Prostate gland (tissue), 2 donors: ENCODE measurements around the gene SLC25A46.

Experiments
- POLR2A ChIP-seq: fragments of 450-650 bp; IDR thresholded peaks from one replicate; pipeline ENCODE4 v1.6.1; 2016; ENCODE audit warnings: antibody characterized with exemption, mild to moderate bottlenecking
- POLR2AphosphoS5 ChIP-seq: sonication (generic); formaldehyde crosslinking; IDR thresholded peaks from one replicate; pipeline ENCODE4 v1.6.1; 2017; ENCODE audit warnings: antibody characterized with exemption
- TF ChIP-seq, protein P1 (sequence below), 4 experiments: fragments of 200-600 bp in 2 of 4; fragments of 450-650 bp in 2 of 4; sonication (generic) in 2 of 4; IDR thresholded peaks; 1 replicate in 3 of 4; 2 replicates in 1 of 4; pipeline ENCODE4 v1.5.1; 2016 to 2019; ENCODE audit warnings: antibody characterized with exemption in 4 of 4, mild to moderate bottlenecking in 2 of 4, moderate library complexity in 2 of 4

DNA sequence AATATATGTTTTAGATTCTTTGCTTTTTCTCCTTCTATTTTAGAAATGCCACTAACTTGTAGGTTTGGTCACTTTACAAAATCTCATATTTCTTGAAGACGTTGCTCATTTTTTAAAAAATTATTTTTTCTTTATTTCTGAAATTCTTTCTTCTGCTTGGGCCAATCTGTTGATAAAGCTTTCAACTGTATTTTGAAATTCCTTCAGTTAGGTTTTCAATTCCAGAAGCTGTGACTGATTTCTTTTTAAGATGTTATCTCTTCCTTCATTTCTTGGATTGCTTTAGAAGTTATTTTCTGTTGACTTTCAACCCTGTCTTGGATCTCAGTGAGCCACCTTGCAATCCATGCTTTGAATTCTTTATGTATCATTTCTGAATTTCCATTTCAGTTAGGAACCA lies 64.2 kb downstream of the SLC25A46 start:
- TF ChIP-seq, protein P1, sequence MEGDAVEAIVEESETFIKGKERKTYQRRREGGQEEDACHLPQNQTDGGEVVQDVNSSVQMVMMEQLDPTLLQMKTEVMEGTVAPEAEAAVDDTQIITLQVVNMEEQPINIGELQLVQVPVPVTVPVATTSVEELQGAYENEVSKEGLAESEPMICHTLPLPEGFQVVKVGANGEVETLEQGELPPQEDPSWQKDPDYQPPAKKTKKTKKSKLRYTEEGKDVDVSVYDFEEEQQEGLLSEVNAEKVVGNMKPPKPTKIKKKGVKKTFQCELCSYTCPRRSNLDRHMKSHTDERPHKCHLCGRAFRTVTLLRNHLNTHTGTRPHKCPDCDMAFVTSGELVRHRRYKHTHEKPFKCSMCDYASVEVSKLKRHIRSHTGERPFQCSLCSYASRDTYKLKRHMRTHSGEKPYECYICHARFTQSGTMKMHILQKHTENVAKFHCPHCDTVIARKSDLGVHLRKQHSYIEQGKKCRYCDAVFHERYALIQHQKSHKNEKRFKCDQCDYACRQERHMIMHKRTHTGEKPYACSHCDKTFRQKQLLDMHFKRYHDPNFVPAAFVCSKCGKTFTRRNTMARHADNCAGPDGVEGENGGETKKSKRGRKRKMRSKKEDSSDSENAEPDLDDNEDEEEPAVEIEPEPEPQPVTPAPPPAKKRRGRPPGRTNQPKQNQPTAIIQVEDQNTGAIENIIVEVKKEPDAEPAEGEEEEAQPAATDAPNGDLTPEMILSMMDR (IDR thresholded peaks at IDR 0.05), result no peak
- TF ChIP-seq POLR2A, result no peak
- no peak for TF ChIP-seq POLR2AphosphoS5
